Kidney (tissue), 14 donors: ENCODE data around the gene GPR152. TPM values are rescaled to one million over a fixed set of nuclear protein-coding genes. Genes with fewer than 3 reads are reported as not detected.
"Not testable (repeated sequence)": the region's sequence is repeated elsewhere in the genome, so short reads cannot be mapped to it uniquely, and the experiment has no call there.

Experiments
- DNase-seq, 5 donors: peaks; one replicate each; pipeline ENCODE4 v3.0.0-alpha.2; 2013 to 2020
- FAIRE-seq: peaks from 2 replicates; lab custom pipeline; 2012; peaks lifted over from hg19 to GRCh38; lab: Jason Lieb, UNC
- H3K27ac ChIP-seq, 2 donors: one replicate each; pipeline ENCODE4 v1.7.0; 2013; ENCODE audit warnings: low read depth in 2 of 2, low read length in 2 of 2, inconsistent platforms in 1 of 2
- H3K27me3 ChIP-seq: one replicate; pipeline ENCODE4 v1.7.1; 2013; ENCODE audit warnings: low read length, inconsistent platforms; ENCODE audit not compliant: control insufficient read depth, insufficient read depth
- H3K36me3 ChIP-seq, 3 donors: one replicate each; pipeline versions ENCODE4 v1.7.0 to v1.7.1; 2013; ENCODE audit warnings: low read length in 3 of 3, control low read depth in 1 of 3, inconsistent platforms in 1 of 3; ENCODE audit not compliant: insufficient read depth in 3 of 3, control insufficient read depth in 2 of 3
- H3K4me1 ChIP-seq, 3 donors: one replicate each; pipeline versions ENCODE4 v1.7.0 to v1.7.1; 2013; ENCODE audit warnings: low read length in 3 of 3, inconsistent platforms in 1 of 3, low read depth in 1 of 3; ENCODE audit not compliant: control insufficient read depth in 2 of 3, insufficient read depth in 2 of 3
- H3K4me3 ChIP-seq, 3 donors: one replicate each; pipeline versions ENCODE4 v1.7.0 to v1.8.1; 2013; ENCODE audit warnings: low read length in 3 of 3, control low read depth in 1 of 3, inconsistent platforms in 1 of 3
- H3K9ac ChIP-seq, 3 donors: one replicate each; pipeline versions ENCODE4 v1.7.0 to v1.7.1; 2013; ENCODE audit warnings: low read length in 3 of 3, control low read depth in 1 of 3, inconsistent platforms in 1 of 3
- H3K9me3 ChIP-seq, 3 donors: one replicate each; pipeline versions ENCODE4 v1.7.0 to v1.7.1; 2013; ENCODE audit warnings: low read length in 3 of 3, control low read depth in 1 of 3, inconsistent platforms in 1 of 3; ENCODE audit not compliant: control insufficient read depth in 2 of 3, insufficient read depth in 1 of 3
- CTCF ChIP-seq: IDR thresholded peaks from 3 replicates; pipeline ENCODE4 v1.5.1; 2012; ENCODE audit warnings: mild to moderate bottlenecking, moderate library complexity, borderline replicate concordance; ENCODE audit not compliant: insufficient read depth; ENCODE audit errors: extremely low read depth
- intact Hi-C: fragments of 100-400 bp; cut with DNase I; formaldehyde crosslinking; loops from one replicate; pipeline ENCODE4 v1.11.1; 2022
- polyA plus RNA-seq: library from polyadenylated mRNA; stranded (reverse); fragments of 350-450 nt; fragmentation: Illumina TruSeq; extraction: RNeasy Lipid Tissue Mini Kit (QIAGEN cat#74804); gene quantifications from one replicate; pipeline ENCODE4 v1.2.3, GENCODE V29; 2014; ENCODE audit warnings: low read depth, low replicate concordance; ENCODE audit not compliant: insufficient read depth
- total RNA-seq: library from RNA; stranded (reverse); fragmentation: NEBNext Ultra II Directional; extraction: Animal tissue kit (Norgen Biotek cat#: 25700); gene quantifications from one replicate; pipeline ENCODE4 v1.2.1, GENCODE V29; 2021
- donor health status: control.
- donor health status: control.
- donor health status: control.
- donor health status: control.
- donor health status: control.
- donor health status: DM: yes; HTN: yes; CAD: no.
- donor health status: Normal renal cell carcinoma (clear cell type).

The GPR152 gene
- total and polyA plus RNA-seq, 2 donors from 2014 or later, result not detected

- TF ChIP-seq CTCF, result no peak
- Histone ChIP-seq H3K9me3 (no peaks in the 10 kb centered on the region), H3K27ac (peak overlapping the region; percentile 79 to 87), H3K4me3 (peak overlapping the region; percentile 67 to 95 (median 94)), H3K27me3 (no peaks in the 10 kb centered on the region), H3K4me1 (peaks cover 3 to 19% (median 9%) of the 10 kb centered on the region in 3 donors), H3K9ac (peak overlapping the region; percentile 33 to 83 (median 33)), H3K36me3 (peaks cover 0 to 2% (median 0%) of the 10 kb centered on the region in 3 donors)
- FAIRE-seq, result no peak
- intact Hi-C loops, result no loop called here
- DNase-seq, result peak in 1 of 5 donors; percentile 71
These were observed 29.8 kb upstream of the GPR152 start for GRCh38 chr11:67482275-67482826.

DNA sequence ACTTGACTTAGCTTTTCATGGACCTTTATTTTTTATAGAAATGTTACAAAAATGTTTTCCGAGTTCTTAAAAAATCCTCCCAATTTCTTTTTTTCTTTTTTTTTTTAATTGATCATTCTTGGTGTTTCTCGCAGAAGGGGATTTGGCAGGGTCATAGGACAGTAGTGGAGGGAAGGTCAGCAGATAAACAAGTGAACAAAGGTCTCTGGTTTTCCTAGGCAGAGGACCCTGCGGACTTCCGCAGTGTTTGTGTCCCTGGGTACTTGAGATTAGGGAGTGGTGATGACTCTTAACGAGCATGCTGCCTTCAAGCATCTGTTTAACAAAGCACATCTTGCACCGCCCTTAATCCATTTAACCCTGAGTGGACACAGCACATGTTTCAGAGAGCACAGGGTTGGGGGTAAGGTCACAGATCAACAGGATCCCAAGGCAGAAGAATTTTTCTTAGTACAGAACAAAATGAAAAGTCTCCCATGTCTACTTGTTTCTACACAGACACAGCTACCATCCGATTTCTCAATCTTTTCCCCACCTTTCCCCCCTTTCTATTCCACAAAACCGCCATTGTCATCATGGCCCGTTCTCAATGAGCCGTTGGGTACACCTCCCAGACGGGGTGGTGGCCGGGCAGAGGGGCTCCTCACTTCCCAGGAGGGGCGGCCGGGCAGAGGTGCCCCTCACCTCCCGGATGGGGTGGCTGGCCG is 25.0 kb upstream of the GPR152 start:
- H3K9ac ChIP-seq, H3K4me3 ChIP-seq, intact Hi-C loops, H3K9me3 ChIP-seq, H3K27me3 ChIP-seq, H3K4me1 ChIP-seq, FAIRE-seq, H3K36me3 ChIP-seq, H3K27ac ChIP-seq, DNase-seq: not testable (repeated sequence)

GRCh38 chr11:67476692-67477091 is 24.2 kb upstream of the GPR152 start:
- H3K4me3 ChIP-seq, H3K9ac ChIP-seq, H3K27me3 ChIP-seq, DNase-seq, H3K27ac ChIP-seq, H3K36me3 ChIP-seq, H3K4me1 ChIP-seq, FAIRE-seq, intact Hi-C loops, H3K9me3 ChIP-seq: not testable (repeated sequence)

DNA sequence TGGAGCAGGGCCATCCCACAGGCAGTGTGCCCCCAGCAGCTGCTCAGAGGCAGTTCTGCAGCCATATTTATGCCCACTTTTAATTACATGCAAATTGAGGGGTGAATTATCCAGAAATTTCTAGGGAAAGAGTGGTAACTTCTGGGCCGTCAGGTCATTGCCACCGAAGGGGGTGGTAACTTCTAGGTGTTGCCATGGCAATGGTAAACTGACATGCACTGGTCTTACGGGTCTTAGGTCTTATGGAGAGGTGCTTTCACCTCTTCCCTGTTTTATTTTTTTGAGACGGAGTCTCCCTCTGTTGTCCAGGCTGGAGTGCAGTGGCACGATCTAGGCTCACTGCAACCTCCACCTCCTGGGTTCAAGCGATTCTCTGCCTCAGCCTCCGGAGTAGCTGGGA is 20.4 kb upstream of the GPR152 start:
- FAIRE-seq (no peak), DNase-seq (no peak)
- H3K9me3 ChIP-seq, result no peaks in the 10 kb centered on the region
- H3K36me3 ChIP-seq, result no peaks in the 10 kb centered on the region
- intact Hi-C loops, result no loop called here
- H3K27me3 ChIP-seq, result no peaks in the 10 kb centered on the region
- H3K4me1 ChIP-seq, result peaks cover 0 to 8% (median 4%) of the 10 kb centered on the region in 3 donors
- no peak overlapping the region for H3K4me3 ChIP-seq
- no peak for TF ChIP-seq CTCF
- no peak overlapping the region for H3K27ac ChIP-seq
- no peak overlapping the region for H3K9ac ChIP-seq
